VCaP (cell line): ENCODE results near the gene CNOT6.

Source experiments
- H3K27ac ChIP-seq: fragments of 450-650 bp; 2 replicates; pipeline ENCODE4 v1.5.1; 2017
- CTCF ChIP-seq: fragments of 450-650 bp; conservative IDR thresholded peaks from 2 replicates; pipeline ENCODE4 v1.5.1; 2017; ENCODE audit warnings: mild to moderate bottlenecking, moderate library complexity

The CNOT6 gene

GRCh38 chr5:180463216-180463900 is 30.8 kb upstream of the CNOT6 start:
- H3K27ac ChIP-seq: no peak overlapping the region; the same call in 1 of the 2 replicates
- no peak for TF ChIP-seq CTCF

- H3K27ac ChIP-seq: peak overlapping the region; percentile 24; the same call in 1 of the 2 replicates
Observed at GRCh38 chr5:180463916-180464602, 30.1 kb upstream of the CNOT6 start.

GRCh38 chr5:180464603-180464970 is 29.6 kb upstream of the CNOT6 start:
- no peak for TF ChIP-seq CTCF
- peak overlapping the region; percentile 24; the same call in 1 of the 2 replicates for H3K27ac ChIP-seq

More at GRCh38 chr5:180463916-180464602, 30.1 kb upstream of the CNOT6 start:
- no peak; the same call in 1 of the 2 replicates for TF ChIP-seq CTCF

- peak overlapping the region; percentile 24; the same call in 1 of the 2 replicates for H3K27ac ChIP-seq
Observed at GRCh38 chr5:180465052-180465451, 29.1 kb upstream of the CNOT6 start.

GRCh38 chr5:180466316-180466715 is 27.9 kb upstream of the CNOT6 start:
- no peak for TF ChIP-seq CTCF
- H3K27ac ChIP-seq: no peak overlapping the region

GRCh38 chr5:180467028-180467975 is 26.9 kb upstream of the CNOT6 start:
- no peak overlapping the region for H3K27ac ChIP-seq
- no peak for TF ChIP-seq CTCF

- H3K27ac ChIP-seq: no peak overlapping the region
- TF ChIP-seq CTCF: no peak
Observed at GRCh38 chr5:180467989-180468731, 26.0 kb upstream of the CNOT6 start.
